Spleen (tissue), 11 donors: Measurements from ENCODE around the gene GJA5. TPM values are rescaled to one million over a fixed set of nuclear protein-coding genes. Genes with fewer than 3 reads are reported as not detected.

Experiments
- DNase-seq: peaks from one replicate; pipeline ENCODE4 v3.0.0-alpha.2; 2020
- H3K27ac ChIP-seq, 8 donors: fragments of 200-600 bp; sonication (generic) in 7 of 8; 1 replicate in 4 of 8; 2 replicates in 4 of 8; pipeline versions ENCODE4 v1.5.0 to v1.8.0; 2016 to 2021; ENCODE audit warnings: inconsistent platforms in 4 of 8, mild to moderate bottlenecking in 4 of 8, moderate library complexity in 1 of 8
- H3K27me3 ChIP-seq, 7 donors: fragments of 200-600 bp; sonication (generic) in 6 of 7; replicated peaks in 1 of 7; 1 replicate in 4 of 7; 2 replicates in 3 of 7; pipeline versions ENCODE4 v1.5.0 to v1.8.0; 2016 to 2021; ENCODE audit warnings: inconsistent platforms in 3 of 7, mild to moderate bottlenecking in 1 of 7
- H3K36me3 ChIP-seq, 6 donors: fragments of 200-600 bp; sonication (generic) in 5 of 6; 1 replicate in 4 of 6; 2 replicates in 2 of 6; pipeline versions ENCODE4 v1.5.0 to v1.8.0; 2016 to 2021; ENCODE audit warnings: inconsistent platforms in 2 of 6
- H3K4me1 ChIP-seq, 6 donors: fragments of 200-600 bp; sonication (generic) in 5 of 6; 1 replicate in 3 of 6; 2 replicates in 3 of 6; pipeline versions ENCODE4 v1.5.0 to v1.8.0; 2016 to 2021; ENCODE audit warnings: inconsistent platforms in 3 of 6
- H3K4me3 ChIP-seq, 8 donors: fragments of 200-600 bp; sonication (generic) in 7 of 8; 1 replicate in 4 of 8; 2 replicates in 4 of 8; pipeline versions ENCODE4 v1.5.0 to v1.8.0; 2016 to 2021; ENCODE audit warnings: inconsistent platforms in 4 of 8, mild to moderate bottlenecking in 4 of 8, moderate library complexity in 2 of 8
- H3K9me3 ChIP-seq, 8 donors: fragments of 200-600 bp; sonication (generic) in 7 of 8; 1 replicate in 4 of 8; 2 replicates in 4 of 8; pipeline versions ENCODE4 v1.5.0 to v1.8.0; 2016 to 2021; ENCODE audit warnings: inconsistent platforms in 4 of 8
- POLR2A ChIP-seq, 3 donors: fragments of 450-650 bp; IDR thresholded peaks; one replicate each; pipeline ENCODE4 v1.5.1; 2017; ENCODE audit warnings: antibody characterized with exemption in 3 of 3, mild to moderate bottlenecking in 1 of 3
- POLR2AphosphoS5 ChIP-seq, 3 donors: sonication (generic); formaldehyde crosslinking; IDR thresholded peaks; one replicate each; pipeline ENCODE4 v1.5.1; 2017; ENCODE audit warnings: antibody characterized with exemption in 3 of 3
- WGBS, 5 donors: extraction: QIAGEN DNeasy Blood & Tissue Kit in 3 of 5; methylation state at CpG; one replicate each; pipeline versions ENCODE4 v1.1.5 to v1.1.7; 2013 to 2018; 5-methylcytosine and 5-hydroxymethylcytosine counted together
- intact Hi-C: fragments of 100-400 bp; cut with DNase I; formaldehyde crosslinking; loops from one replicate; pipeline ENCODE4 v1.15.0; 2023; ENCODE audit warnings: low total_unique reads
- polyA plus RNA-seq, 3 donors: library from polyadenylated mRNA; stranded (reverse); fragments of 200-250 nt; gene quantifications; one replicate each; pipeline ENCODE4 v1.2.1, GENCODE V29; 2013
- total RNA-seq, 7 donors: library from RNA; depleted of rRNA in 3 of 7; stranded (reverse); fragments of >200 nt in 3 of 7; fragmentation: NEBNext Ultra II Directional in 4 of 7; extraction: Animal tissue kit (Norgen Biotek cat#: 25700) in 4 of 7; gene quantifications; one replicate each; pipeline versions ENCODE4 v1.1.0 to v1.2.1, GENCODE V29; 2016 to 2021
- TF ChIP-seq, protein P1 (sequence below), 11 experiments: fragments of 200-600 bp in 7 of 11; fragments of 450-650 bp in 4 of 11; sonication (generic) in 4 of 11; IDR thresholded peaks in 8 of 11; conservative IDR thresholded peaks in 3 of 11; 1 replicate in 7 of 11; 2 replicates in 4 of 11; pipeline versions ENCODE4 v1.4.0 to v1.8.0; 2016 to 2021; ENCODE audit warnings: antibody characterized with exemption in 11 of 11, inconsistent platforms in 4 of 11, mild to moderate bottlenecking in 1 of 11
- donor health status: healthy with polysubstance abuse.
- donor health status: DM: no; HTN: no; CAD: no; lungs with moderate emphysema.
- donor health status: DM: no; HTN: no; CAD: no.
- donor health status: Bipolar disorder and iron deficiency.
- donor health status: healthy.
- donor health status: DM: no; HTN: no; CAD: no.
- donor health status: DM: yes; HTN: yes; CAD: no.

The GJA5 gene
- total and polyA plus RNA-seq, 10 donors: 1.5 to 19.8 (median 6.1) TPM

DNA sequence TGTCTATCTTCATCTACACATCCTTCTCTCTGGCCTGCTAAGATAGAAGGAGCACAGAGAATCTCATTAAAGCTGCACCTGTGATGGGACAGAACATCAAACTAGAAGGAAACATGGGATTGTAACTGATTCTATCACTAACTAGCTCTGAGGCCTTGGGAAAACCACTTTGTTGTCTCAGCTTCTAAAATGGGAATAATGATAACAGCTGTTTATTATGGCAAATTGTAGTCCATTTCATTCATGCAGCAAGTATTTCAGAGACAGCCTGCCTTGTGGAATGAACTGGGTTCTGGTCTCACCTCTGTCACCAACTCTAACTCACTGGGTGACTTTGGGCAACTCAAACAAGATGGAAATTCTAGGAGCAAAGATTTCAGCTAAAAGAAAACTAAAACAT, 12.4 kb downstream of the GJA5 start:
- Histone ChIP-seq H3K9me3 (no peaks in the 10 kb centered on the region), H3K27ac (no peak overlapping the region), H3K4me3 (no peak overlapping the region), H3K27me3 (no peaks in the 10 kb centered on the region), H3K4me1 (no peaks in the 10 kb centered on the region), H3K36me3 (no peaks in the 10 kb centered on the region)
- TF ChIP-seq, protein P1, sequence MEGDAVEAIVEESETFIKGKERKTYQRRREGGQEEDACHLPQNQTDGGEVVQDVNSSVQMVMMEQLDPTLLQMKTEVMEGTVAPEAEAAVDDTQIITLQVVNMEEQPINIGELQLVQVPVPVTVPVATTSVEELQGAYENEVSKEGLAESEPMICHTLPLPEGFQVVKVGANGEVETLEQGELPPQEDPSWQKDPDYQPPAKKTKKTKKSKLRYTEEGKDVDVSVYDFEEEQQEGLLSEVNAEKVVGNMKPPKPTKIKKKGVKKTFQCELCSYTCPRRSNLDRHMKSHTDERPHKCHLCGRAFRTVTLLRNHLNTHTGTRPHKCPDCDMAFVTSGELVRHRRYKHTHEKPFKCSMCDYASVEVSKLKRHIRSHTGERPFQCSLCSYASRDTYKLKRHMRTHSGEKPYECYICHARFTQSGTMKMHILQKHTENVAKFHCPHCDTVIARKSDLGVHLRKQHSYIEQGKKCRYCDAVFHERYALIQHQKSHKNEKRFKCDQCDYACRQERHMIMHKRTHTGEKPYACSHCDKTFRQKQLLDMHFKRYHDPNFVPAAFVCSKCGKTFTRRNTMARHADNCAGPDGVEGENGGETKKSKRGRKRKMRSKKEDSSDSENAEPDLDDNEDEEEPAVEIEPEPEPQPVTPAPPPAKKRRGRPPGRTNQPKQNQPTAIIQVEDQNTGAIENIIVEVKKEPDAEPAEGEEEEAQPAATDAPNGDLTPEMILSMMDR (IDR thresholded peaks at IDR 0.05 in 8 of 11, conservative IDR thresholded peaks at IDR 0.05 in 3 of 11): no peak
- no peak for TF ChIP-seq POLR2AphosphoS5 (IDR thresholded peaks at IDR 0.05)
- no peak for TF ChIP-seq POLR2A (IDR thresholded peaks at IDR 0.05)
- intact Hi-C loops: no loop called here
- DNase-seq: no peak

DNA sequence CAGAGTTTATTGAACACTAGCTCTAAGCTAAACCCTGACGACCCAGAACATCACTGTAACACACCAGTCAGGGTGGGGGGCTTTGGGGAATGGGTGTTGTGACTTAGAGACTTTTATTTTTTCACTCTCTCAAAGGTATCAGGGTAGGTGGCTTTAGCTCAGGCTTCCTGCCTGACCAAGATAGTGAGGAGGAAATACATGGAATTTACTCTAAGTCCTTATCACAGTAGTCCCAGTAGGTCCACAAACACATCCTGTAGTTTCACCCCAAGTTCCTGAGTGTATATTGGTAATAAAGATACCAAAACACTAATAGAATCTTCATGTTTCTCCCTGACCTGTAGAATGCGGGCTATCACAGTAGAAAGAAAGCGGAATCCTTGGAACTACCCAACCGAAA, 15.1 kb downstream of the GJA5 start:
- no peak overlapping the region for H3K4me3 ChIP-seq
- H3K9me3 ChIP-seq: no peaks in the 10 kb centered on the region
- no peak overlapping the region for H3K27ac ChIP-seq
- no peaks in the 10 kb centered on the region for H3K4me1 ChIP-seq
- intact Hi-C loops: no loop called here
- TF ChIP-seq POLR2AphosphoS5 (IDR thresholded peaks at IDR 0.05) (no peak), POLR2A (IDR thresholded peaks at IDR 0.05) (no peak)
- TF ChIP-seq, protein P1 (IDR thresholded peaks at IDR 0.05 in 8 of 11, conservative IDR thresholded peaks at IDR 0.05 in 3 of 11): no peak
- H3K36me3 ChIP-seq: no peaks in the 10 kb centered on the region
- H3K27me3 ChIP-seq: no peaks in the 10 kb centered on the region
- WGBS, 5 donors: 66 to 80% (median 74%) methylated on average over 4 of the region's 4 CpGs
- DNase-seq: no peak

DNA sequence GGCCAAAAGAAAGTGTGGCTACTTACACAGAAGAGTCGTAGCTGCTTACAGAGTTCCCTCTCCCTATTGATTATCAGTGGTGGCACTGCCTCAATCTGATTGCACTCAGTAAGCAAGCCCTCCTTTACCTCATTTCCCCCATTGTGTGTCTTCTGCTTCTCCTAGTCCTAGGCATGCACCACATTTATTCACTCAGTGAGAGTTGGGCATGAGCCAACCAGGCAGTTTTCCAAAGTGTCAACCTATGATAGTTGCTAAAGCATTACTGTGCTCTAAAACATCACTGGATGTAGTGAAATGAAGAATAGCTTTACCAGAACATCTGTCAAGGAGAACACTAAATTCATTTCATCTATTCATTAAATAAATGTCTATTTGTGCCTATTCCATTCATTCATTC, 19.3 kb downstream of the GJA5 start:
- Histone ChIP-seq H3K36me3 (no peaks in the 10 kb centered on the region), H3K27me3 (no peaks in the 10 kb centered on the region), H3K27ac (no peak overlapping the region), H3K9me3 (no peaks in the 10 kb centered on the region), H3K4me3 (no peak overlapping the region), H3K4me1 (no peaks in the 10 kb centered on the region)
- 71 to 100% (median 82%) methylated on average over 1 of the region's 1 CpG for WGBS, 5 donors
- no peak for DNase-seq
- no peak for TF ChIP-seq POLR2A (IDR thresholded peaks at IDR 0.05)
- no peak for TF ChIP-seq POLR2AphosphoS5 (IDR thresholded peaks at IDR 0.05)
- TF ChIP-seq, protein P1 (IDR thresholded peaks at IDR 0.05 in 8 of 11, conservative IDR thresholded peaks at IDR 0.05 in 3 of 11): no peak
- intact Hi-C loops: no loop called here

DNA sequence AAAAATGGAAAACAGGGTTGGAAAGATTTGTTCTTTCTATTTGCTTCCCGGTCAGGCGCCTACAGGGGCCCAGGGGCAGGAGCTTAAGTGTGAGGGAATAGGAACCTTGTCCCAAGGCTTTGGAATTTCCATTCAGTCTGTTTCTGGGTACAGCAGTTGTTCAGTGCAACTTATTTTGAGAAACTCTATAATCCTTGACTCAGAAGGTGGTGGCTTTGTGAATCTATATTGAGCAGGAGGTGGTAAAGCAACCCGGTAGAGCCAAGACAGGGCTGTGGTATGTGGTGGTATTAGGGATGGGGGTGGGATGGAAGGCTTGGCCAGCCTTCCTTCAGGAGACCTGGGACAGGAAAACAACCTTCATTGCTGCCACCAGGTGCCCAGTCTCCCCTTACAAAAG, 20.0 kb downstream of the GJA5 start:
- intact Hi-C loops: no loop called here

More for the DNA sequence above, 20.0 kb downstream of the GJA5 start:
- TF ChIP-seq, protein P1 (IDR thresholded peaks at IDR 0.05 in 8 of 11, conservative IDR thresholded peaks at IDR 0.05 in 3 of 11): no peak
- TF ChIP-seq POLR2A (IDR thresholded peaks at IDR 0.05): no peak
- no peak for TF ChIP-seq POLR2AphosphoS5 (IDR thresholded peaks at IDR 0.05)
- 87 to 98% (median 95%) methylated on average over 3 of the region's 3 CpGs for WGBS, 5 donors
- H3K9me3 ChIP-seq: no peaks in the 10 kb centered on the region
- no peaks in the 10 kb centered on the region for H3K4me1 ChIP-seq
- DNase-seq: no peak
- H3K4me3 ChIP-seq: no peak overlapping the region
- no peak overlapping the region for H3K27ac ChIP-seq
- H3K27me3 ChIP-seq: no peaks in the 10 kb centered on the region
- H3K36me3 ChIP-seq: no peaks in the 10 kb centered on the region
